NCI-H748 (cell line): ENCODE measurements around the gene DHRSX.
"Not testable (repeated sequence)": the region's sequence is repeated elsewhere in the genome, so short reads cannot be mapped to it uniquely, and the experiment has no call there.

Source experiments
- DNase-seq: peaks from one replicate; lab custom pipeline; 2025; ENCODE audit not compliant: unreplicated experiment; lab: John Stamatoyannopoulos, UW

The DHRSX gene

DNA sequence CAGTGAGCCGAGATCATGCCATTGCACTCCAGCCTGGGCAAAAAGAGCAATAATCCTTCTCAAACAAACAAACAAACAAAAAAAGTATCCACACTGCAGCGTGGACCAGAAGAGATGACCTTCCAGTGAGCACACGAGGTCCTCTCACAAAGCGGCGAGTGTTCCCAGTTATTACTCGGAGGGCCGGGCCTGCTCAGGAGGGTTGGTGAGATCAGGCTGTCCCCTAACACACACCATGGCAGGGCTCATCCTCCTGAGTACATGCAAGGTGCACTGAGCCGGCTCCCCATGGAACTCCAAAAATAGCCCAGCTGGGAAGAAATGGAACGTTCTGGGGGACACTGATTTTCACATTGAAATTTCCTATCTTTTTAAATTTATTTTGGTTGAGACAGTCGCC lies 40.7 kb downstream of the DHRSX start:
- DNase-seq, result not testable (repeated sequence)

DNA sequence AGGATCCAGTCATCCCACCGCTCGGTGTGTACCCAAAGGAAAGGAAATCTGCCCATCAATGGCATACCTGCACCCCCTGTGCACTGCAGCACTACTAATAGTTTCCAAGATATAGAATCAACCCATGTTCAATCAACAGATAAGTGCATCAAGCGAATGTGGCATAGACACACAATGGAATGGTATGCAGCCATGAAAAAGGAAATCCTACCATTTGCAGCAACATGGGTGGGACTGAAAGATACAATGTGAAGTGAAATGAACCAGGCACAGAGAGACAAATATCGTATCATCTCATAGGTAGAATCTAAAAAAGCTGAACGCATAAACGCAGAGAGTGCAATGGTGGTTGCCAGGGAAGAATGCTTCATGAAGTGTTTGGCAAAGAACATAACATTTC lies 42.5 kb downstream of the DHRSX start:
- no peak for DNase-seq

- DNase-seq, result no peak
These were observed 43.3 kb downstream of the DHRSX start for GRCh38 chrX:2457289-2458133.

DNA sequence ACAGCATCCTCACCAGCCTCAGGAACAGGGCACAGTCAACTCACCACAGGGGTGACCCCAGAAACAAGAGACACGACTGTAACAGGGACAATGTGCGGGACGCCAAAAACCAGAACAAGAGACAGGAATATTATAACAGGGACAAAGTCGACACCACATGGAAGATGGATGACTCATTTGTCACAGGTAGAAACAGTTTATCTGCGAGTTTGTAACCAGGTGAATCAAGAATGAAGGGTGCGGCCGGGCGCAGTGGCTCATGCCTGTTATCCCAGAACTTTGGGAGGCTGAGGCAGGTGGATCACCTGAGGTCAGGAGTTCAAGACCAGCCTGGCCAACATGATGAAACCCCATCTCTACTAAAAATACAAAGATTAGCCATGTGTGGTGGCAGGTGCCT lies 44.7 kb downstream of the DHRSX start:
- not testable (repeated sequence) for DNase-seq

DNA sequence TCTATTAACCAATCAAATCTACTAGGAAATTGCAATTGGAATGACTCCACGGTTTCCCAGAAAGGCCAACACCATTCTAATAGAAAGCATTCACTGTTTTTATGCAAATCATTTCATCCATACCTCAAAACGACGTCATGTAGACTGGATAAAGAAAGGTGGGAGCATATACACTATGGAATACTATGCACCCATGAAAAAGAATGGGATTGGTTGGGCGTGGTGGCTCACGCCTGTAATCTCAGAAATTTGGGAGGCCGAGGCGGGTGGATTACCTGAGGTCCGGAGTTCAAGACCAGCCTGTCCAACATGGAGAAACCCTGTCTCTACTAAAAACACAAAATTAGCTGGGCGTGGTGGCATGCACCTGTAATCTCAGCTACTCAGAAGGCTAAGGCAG lies 46.2 kb downstream of the DHRSX start:
- not testable (repeated sequence) for DNase-seq

GRCh38 chrX:2452799-2453198 lies 48.0 kb downstream of the DHRSX start:
- no peak for DNase-seq

GRCh38 chrX:2452317-2452784 lies 48.4 kb downstream of the DHRSX start:
- no peak for DNase-seq

DNA sequence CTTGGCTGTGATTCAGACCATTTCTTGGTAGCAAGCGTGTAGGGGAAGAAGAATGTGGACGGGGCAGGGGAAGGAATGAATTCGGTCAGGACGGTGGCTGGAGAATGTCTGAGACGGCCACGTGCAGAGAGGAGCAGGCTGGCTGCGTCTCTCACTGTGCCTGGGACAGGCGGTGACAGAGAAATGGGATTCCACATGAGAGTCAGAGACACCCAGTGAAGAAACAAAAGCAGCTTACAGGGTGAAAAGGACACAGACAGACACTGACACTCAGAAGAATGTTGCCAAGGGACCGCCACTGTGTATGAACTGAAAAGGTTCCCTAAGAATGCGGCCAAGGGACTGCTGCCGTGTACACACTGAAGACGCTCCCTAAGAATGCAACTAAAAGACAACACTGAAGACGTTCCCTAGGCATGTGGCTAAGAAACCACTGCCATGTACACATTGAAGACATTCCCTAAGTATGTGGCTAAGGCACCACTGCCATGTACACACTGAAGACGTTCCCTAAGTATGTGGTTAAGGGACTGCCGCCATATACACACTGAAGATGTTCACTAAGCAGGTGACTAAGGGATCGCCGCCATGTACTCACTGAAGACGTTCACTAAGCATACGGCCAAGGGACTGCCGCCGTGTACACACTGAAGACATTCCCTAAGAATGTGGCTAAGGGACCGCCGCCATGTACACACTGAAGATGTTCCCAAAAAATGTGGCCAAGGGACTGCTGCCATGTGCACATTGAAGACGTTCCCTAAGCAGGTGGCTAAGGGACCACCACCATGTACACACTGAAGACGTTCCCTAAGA lies 49.1 kb downstream of the DHRSX start:
- no peak for DNase-seq

- DNase-seq, result no peak
These were observed 50.1 kb downstream of the DHRSX start for GRCh38 chrX:2450681-2451080.

GRCh38 chrX:2449135-2449886 lies 51.5 kb downstream of the DHRSX start:
- no peak for DNase-seq

DNA sequence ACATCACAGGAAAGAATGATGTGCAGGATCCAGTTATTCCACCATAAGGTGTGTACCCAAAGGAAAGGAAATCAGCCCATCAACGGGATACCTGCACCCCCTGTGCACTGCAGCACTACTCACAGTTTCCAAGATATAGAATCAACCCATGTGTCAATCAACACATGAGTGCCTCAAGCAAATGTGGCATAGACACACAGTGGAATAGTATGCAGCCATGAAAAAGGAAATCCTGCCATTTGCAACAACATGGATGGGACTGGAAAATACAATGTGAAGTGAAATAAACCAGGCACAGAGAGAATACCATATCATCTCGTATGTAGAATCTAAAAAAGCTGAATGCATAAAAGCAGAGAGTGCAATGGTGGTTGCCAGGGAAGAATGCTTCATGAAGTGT lies 53.3 kb downstream of the DHRSX start:
- DNase-seq, result no peak

DNA sequence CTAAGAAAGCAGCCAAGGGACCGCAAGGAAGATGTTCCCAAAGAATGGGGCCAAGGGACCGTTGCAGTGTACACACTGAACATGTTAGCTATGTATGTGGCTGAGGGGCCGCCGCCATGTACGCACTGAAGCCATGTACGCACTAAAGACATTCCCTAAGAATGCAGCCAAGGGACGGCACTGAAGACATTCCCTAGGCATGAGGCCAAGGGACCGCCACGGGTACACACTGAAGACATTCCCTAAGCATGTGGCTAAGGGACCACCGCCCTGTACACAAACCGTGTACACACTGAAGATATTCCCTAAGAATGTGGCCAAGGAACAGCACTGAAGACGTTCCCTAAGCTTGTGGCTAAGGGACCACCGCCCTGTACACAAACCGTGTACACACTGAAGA lies 54.0 kb downstream of the DHRSX start:
- DNase-seq, result no peak

DNA sequence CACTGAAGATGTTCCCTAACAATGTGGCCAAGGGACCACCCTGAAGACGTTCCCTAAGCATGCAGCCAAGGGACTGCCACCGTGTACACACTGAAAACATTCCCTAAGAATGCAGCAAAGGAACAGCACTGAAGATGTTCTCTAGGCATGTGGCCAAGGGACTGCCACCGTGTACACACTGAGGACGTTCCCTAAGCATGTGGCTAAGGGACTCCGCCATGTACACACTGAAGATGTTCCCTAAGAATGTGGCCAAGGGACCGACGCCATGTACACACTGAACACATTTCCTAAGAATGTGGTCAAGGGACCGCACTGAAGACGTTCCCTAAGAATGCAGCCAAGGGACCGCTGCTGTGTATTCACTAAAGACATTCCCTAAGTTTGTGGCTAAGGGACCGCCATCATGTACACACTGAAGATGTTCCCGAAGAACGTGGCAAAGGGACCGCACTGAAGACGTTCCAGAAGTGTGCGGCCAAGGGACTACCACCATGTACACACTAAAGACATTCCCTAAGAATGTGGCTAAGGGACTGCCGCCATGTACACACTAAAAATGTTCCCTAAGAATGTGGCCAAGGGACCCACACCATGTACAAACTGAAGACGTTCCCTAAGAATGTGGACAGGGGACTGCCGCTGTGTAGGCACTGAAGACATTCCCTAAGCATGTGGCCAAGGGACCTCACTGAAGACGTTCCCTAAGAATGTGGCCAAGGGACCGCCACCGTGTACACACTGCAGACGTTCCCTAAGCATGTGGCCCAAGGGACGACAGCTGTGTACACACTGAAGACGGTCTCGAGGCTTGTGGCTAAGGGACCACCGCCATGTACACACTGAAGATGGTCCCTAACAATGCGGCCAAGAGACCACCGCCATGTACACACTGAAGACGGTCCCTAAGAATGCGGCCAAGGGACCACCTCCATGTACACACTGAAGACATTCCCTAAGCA lies 54.8 kb downstream of the DHRSX start:
- DNase-seq, result no peak

- no peak for DNase-seq
These were observed 58.1 kb downstream of the DHRSX start for GRCh38 chrX:2442694-2443093.

- no peak for DNase-seq
These were observed 59.3 kb downstream of the DHRSX start for GRCh38 chrX:2441466-2441865.

- DNase-seq, result no peak
These were observed 61.2 kb downstream of the DHRSX start for GRCh38 chrX:2439613-2440012.

GRCh38 chrX:2435465-2435864 lies 65.3 kb downstream of the DHRSX start:
- no peak for DNase-seq

- DNase-seq, result no peak
These were observed 66.3 kb downstream of the DHRSX start for GRCh38 chrX:2434270-2435163.

DNA sequence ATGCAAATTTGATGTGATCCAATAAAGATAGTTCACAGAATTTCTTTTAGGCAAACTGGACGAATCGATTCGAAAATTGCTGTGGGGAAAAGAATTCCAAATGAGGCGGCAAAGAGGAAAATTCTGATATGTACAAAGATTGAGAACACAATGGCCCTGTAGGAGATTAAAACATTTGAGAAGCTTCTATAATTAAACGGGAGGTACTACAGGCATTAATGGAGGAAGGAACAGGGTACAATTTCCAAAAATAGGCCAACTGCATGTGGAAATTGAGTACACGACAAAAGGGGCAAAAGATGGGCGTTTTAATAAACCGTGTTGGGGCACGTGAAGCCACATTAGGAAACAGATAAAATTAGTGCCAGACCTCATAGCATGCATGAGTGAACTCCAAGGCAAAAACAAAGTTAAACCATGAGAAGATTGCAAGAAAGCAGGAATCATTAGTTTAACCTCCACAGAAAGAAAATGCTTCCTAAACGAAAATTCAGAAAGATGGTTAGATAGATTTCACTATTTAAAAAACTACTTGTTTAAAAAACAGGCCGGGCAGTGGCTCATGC lies 68.4 kb downstream of the DHRSX start:
- DNase-seq, result no peak
